ENCODE data around the gene TRABD2A. TPM values are rescaled to one million over a fixed set of nuclear protein-coding genes. Genes with fewer than 3 reads are reported as not detected.

Gene TRABD2A
- total RNA-seq (2022) (0.68 and 1.2 TPM in 2 replicates), Bru-seq, nascent RNA (percentile 18 among the genes with signal in this experiment), BruChase-seq, experiment 1, labeled RNA remaining after a 6-hour chase (percentile 20 among the genes with signal in this experiment), BruChase-seq, experiment 2, labeled RNA remaining after a 2-hour chase (percentile 19 among the genes with signal in this experiment)
- long read RNA-seq, partial matches to known transcripts = 0 of 1 reads
- long read RNA-seq, other reads (novel, unspliced or antisense) = 0 of 1 reads

GRCh38 chr2:84880645-84881521, at the start of gene TRABD2A:
TRABD2A (minus strand) TSS chr2:84881084; CDS start chr2:84881039, 45 bp downstream.
- CTCF ChIA-PET = interaction anchor here (0.6 to 2.0 kb wide), 3 partner anchors 45 to 417 kb away, joined by 3 to 17 read pairs (median 15); no protein-coding TSS in a partner anchor
- Mint-ChIP-seq H3K36me3 (ENCODE audit: insufficient read depth, unreplicated experiment) (peaks cover 20% of the 10 kb centered on the region), H3K4me3 (ENCODE audit: low read depth, unreplicated experiment) (peak within 1 kb of the TSS; percentile 81), H3K27me3 (ENCODE audit: unreplicated experiment) (peaks cover 50% of the 10 kb centered on the region), H3K9me3 (ENCODE audit: low read depth, unreplicated experiment) (no peaks in the 10 kb centered on the region), H3K4me1 (ENCODE audit: low read depth, unreplicated experiment) (peaks cover 23% of the 10 kb centered on the region), H3K27ac (ENCODE audit: unreplicated experiment) (no peak within 1 kb of the TSS)
- BruUV-seq (replicated peaks) = no TSS peak
- no peak for TF ChIP-seq CTCF (IDR thresholded peaks at IDR 0.05; ENCODE audit: unreplicated experiment)
- intact Hi-C loops (cut with micrococcal nuclease; ENCODE audit: unreplicated experiment) = loop anchor here (5.0 kb wide), 2 partner anchors 74 to 384 kb away; no protein-coding TSS in a partner anchor
- no peak for DNase-seq

- no peak for DNase-seq
- H3K4me1 Mint-ChIP-seq (ENCODE audit: low read depth, unreplicated experiment) = peaks cover 36% of the 10 kb centered on the region
- CTCF ChIA-PET = interaction anchor here (0.6 to 2.2 kb wide), 2 partner anchors 20 to 100 kb away, joined by 4 to 24 read pairs; partner anchors contain the start of gene TMSB10
- intact Hi-C loops (cut with micrococcal nuclease; ENCODE audit: unreplicated experiment) = loop anchor here (1.0 to 5.0 kb wide), 4 partner anchors 46 to 430 kb away; no protein-coding TSS in a partner anchor
- peaks cover 13% of the 10 kb centered on the region for H3K36me3 Mint-ChIP-seq (ENCODE audit: insufficient read depth, unreplicated experiment)
- H3K27me3 Mint-ChIP-seq (ENCODE audit: unreplicated experiment) = no peaks in the 10 kb centered on the region
- H3K27ac Mint-ChIP-seq (ENCODE audit: unreplicated experiment) = peak overlapping the region; percentile 4
- peak overlapping the region; percentile 64 for H3K4me3 Mint-ChIP-seq (ENCODE audit: low read depth, unreplicated experiment)
- H3K9me3 Mint-ChIP-seq (ENCODE audit: low read depth, unreplicated experiment) = no peaks in the 10 kb centered on the region
- TF ChIP-seq CTCF (IDR thresholded peaks at IDR 0.05; ENCODE audit: unreplicated experiment) = no peak
- no TSS peak for BruUV-seq (replicated peaks)
These were observed 46.4 kb upstream of the TRABD2A start for GRCh38 chr2:84927275-84927627.

GRCh38 chr2:84925724-84926376, 45.0 kb upstream of the TRABD2A start:
- H3K36me3 Mint-ChIP-seq (ENCODE audit: insufficient read depth, unreplicated experiment) = peaks cover 13% of the 10 kb centered on the region
- peak; percentile 93 for TF ChIP-seq CTCF (IDR thresholded peaks at IDR 0.05; ENCODE audit: unreplicated experiment)
- peaks cover 36% of the 10 kb centered on the region for H3K4me1 Mint-ChIP-seq (ENCODE audit: low read depth, unreplicated experiment)
- H3K9me3 Mint-ChIP-seq (ENCODE audit: low read depth, unreplicated experiment) = no peaks in the 10 kb centered on the region
- peak overlapping the region; percentile 30 for H3K27ac Mint-ChIP-seq (ENCODE audit: unreplicated experiment)
- CTCF ChIA-PET = interaction anchor here (0.6 to 2.2 kb wide), 28 partner anchors 9 to 437 kb away, joined by 3 to 36 read pairs (median 4); partner anchors contain the start of genes TMSB10 and TRABD2A
- BruUV-seq (replicated peaks) = no TSS peak
- DNase-seq = peak; percentile 99
- intact Hi-C loops (cut with micrococcal nuclease; ENCODE audit: unreplicated experiment) = loop anchor here (2.0 to 5.0 kb wide), 3 partner anchors 47 to 429 kb away; no protein-coding TSS in a partner anchor
- H3K4me3 Mint-ChIP-seq (ENCODE audit: low read depth, unreplicated experiment) = peak overlapping the region; percentile 63
- H3K27me3 Mint-ChIP-seq (ENCODE audit: unreplicated experiment) = no peaks in the 10 kb centered on the region

GRCh38 chr2:84925336-84925723, 44.4 kb upstream of the TRABD2A start:
- no peak for DNase-seq
- Mint-ChIP-seq H3K27me3 (ENCODE audit: unreplicated experiment) (no peaks in the 10 kb centered on the region), H3K9me3 (ENCODE audit: low read depth, unreplicated experiment) (no peaks in the 10 kb centered on the region), H3K27ac (ENCODE audit: unreplicated experiment) (no peak overlapping the region), H3K36me3 (ENCODE audit: insufficient read depth, unreplicated experiment) (peaks cover 16% of the 10 kb centered on the region), H3K4me3 (ENCODE audit: low read depth, unreplicated experiment) (no peak overlapping the region), H3K4me1 (ENCODE audit: low read depth, unreplicated experiment) (peaks cover 39% of the 10 kb centered on the region)
- intact Hi-C loops (cut with micrococcal nuclease; ENCODE audit: unreplicated experiment) = loop anchor here (5.0 kb wide), 1 partner anchor 428 kb away; no protein-coding TSS in a partner anchor
- CTCF ChIA-PET = interaction anchor here (0.6 to 2.2 kb wide), 24 partner anchors 8 to 436 kb away, joined by 3 to 36 read pairs (median 4); partner anchors contain the start of genes TMSB10 and TRABD2A
- no TSS peak for BruUV-seq (replicated peaks)
- TF ChIP-seq CTCF (IDR thresholded peaks at IDR 0.05; ENCODE audit: unreplicated experiment) = no peak
